OCI-LY1 (cell line): ENCODE measurements around the gene PRSS21.

Experiments
- H2AFZ ChIP-seq: fragments of 200-600 bp; sonication (generic), shearing (Covaris generic); 2 replicates; pipeline ENCODE4 v1.6.0; 2014; ENCODE audit warnings: antibody characterized with exemption, mild to moderate bottlenecking, low read length
- H3F3A ChIP-seq: fragments of 200-600 bp; sonication (generic), shearing (Covaris generic); 2 replicates; pipeline ENCODE4 v1.6.0; 2014; ENCODE audit warnings: mild to moderate bottlenecking, antibody characterized with exemption, low read length, moderate library complexity; ENCODE audit not compliant: insufficient read depth
- H3K27ac ChIP-seq: fragments of 200-600 bp; sonication (generic); 2 replicates; pipeline ENCODE4 v1.5.1; 2014; ENCODE audit warnings: low read length, mixed run types, mild to moderate bottlenecking, low read depth; ENCODE audit not compliant: poor library complexity, severe bottlenecking
- H3K27me3 ChIP-seq: fragments of 200-600 bp; sonication (generic); 2 replicates; pipeline ENCODE4 v1.6.0; 2014; ENCODE audit warnings: antibody characterized with exemption, mild to moderate bottlenecking, low read length, moderate library complexity; ENCODE audit not compliant: insufficient read depth
- H3K36me3 ChIP-seq: fragments of 200-600 bp; sonication (generic); 2 replicates; pipeline ENCODE4 v1.6.1; 2014; ENCODE audit warnings: mild to moderate bottlenecking, antibody characterized with exemption, low read length, moderate library complexity, mixed read lengths; ENCODE audit not compliant: insufficient read depth
- H3K4me1 ChIP-seq: fragments of 200-600 bp; sonication (generic); 2 replicates; pipeline ENCODE4 v1.5.1; 2014; ENCODE audit warnings: mild to moderate bottlenecking, low read length, moderate library complexity; ENCODE audit not compliant: insufficient read depth, severe bottlenecking
- H3K4me2 ChIP-seq: fragments of 200-600 bp; sonication (generic), shearing (Covaris generic); 2 replicates; pipeline ENCODE4 v1.6.1; 2014; ENCODE audit warnings: low read length
- H3K4me3 ChIP-seq: fragments of 200-600 bp; sonication (generic); 2 replicates; pipeline ENCODE4 v1.5.1; 2014; ENCODE audit warnings: low read length, low read depth, mild to moderate bottlenecking, mixed read lengths; ENCODE audit not compliant: poor library complexity, severe bottlenecking
- H3K79me2 ChIP-seq: fragments of 200-600 bp; shearing (Covaris generic); 2 replicates; pipeline ENCODE4 v1.6.1; 2016; ENCODE audit warnings: mixed run types, low read length, mixed read lengths; ENCODE audit not compliant: insufficient read depth
- H3K9ac ChIP-seq: fragments of 200-600 bp; sonication (generic), shearing (Covaris generic); 2 replicates; pipeline ENCODE4 v1.6.1; 2014; ENCODE audit warnings: mild to moderate bottlenecking, low read length, mixed read lengths
- H3K9me2 ChIP-seq: fragments of 200-600 bp; sonication (generic), shearing (Covaris generic); 2 replicates; pipeline ENCODE4 v1.6.1; 2014; ENCODE audit warnings: low read depth, mild to moderate bottlenecking, low read length, mixed read lengths
- H3K9me3 ChIP-seq: fragments of 200-600 bp; shearing (Covaris generic); 2 replicates; pipeline ENCODE4 v1.6.1; 2014; ENCODE audit warnings: low read length, mixed read lengths
- H4K20me1 ChIP-seq: fragments of 200-600 bp; sonication (generic), shearing (Covaris generic); 2 replicates; pipeline ENCODE4 v1.6.0; 2016; ENCODE audit warnings: mild to moderate bottlenecking, low read length; ENCODE audit not compliant: insufficient read depth
- EZH2 ChIP-seq: fragments of 200-600 bp; sonication (generic), shearing (Covaris generic); IDR thresholded peaks from 2 replicates; pipeline ENCODE4 v1.8.0; 2017; ENCODE audit warnings: borderline replicate concordance, mixed run types, mild to moderate bottlenecking, antibody characterized with exemption, low read length, moderate library complexity, mixed read lengths
- TF ChIP-seq, protein P1 (sequence below): fragments of 200-600 bp; sonication (generic), shearing (Covaris generic); IDR thresholded peaks from 2 replicates; pipeline ENCODE4 v1.5.1; 2017; ENCODE audit warnings: mild to moderate bottlenecking, antibody characterized with exemption, low read length, moderate library complexity, mixed read lengths

PRSS21 gene

DNA sequence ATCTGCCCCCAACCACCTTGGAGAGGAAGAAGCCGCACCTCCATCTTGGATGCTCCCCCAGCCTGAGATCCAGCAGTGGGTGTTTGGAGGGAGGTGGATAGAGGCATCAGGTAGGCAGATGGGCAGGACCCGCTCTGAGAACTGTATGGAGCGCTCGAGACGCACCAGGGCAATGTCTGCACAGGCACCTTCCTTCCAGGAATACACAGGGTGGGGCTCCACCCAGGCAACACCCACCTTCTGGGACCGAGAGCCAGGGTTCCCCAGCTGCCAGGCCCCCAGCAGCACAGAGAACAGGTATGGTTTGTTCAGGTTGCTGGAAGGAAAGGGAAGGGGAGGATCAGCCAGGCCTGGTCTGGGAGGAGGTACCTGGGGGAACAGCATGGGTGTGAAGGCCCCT is 38.5 kb downstream of the PRSS21 start:
- TF ChIP-seq, protein P1, sequence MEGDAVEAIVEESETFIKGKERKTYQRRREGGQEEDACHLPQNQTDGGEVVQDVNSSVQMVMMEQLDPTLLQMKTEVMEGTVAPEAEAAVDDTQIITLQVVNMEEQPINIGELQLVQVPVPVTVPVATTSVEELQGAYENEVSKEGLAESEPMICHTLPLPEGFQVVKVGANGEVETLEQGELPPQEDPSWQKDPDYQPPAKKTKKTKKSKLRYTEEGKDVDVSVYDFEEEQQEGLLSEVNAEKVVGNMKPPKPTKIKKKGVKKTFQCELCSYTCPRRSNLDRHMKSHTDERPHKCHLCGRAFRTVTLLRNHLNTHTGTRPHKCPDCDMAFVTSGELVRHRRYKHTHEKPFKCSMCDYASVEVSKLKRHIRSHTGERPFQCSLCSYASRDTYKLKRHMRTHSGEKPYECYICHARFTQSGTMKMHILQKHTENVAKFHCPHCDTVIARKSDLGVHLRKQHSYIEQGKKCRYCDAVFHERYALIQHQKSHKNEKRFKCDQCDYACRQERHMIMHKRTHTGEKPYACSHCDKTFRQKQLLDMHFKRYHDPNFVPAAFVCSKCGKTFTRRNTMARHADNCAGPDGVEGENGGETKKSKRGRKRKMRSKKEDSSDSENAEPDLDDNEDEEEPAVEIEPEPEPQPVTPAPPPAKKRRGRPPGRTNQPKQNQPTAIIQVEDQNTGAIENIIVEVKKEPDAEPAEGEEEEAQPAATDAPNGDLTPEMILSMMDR: no peak
- TF ChIP-seq EZH2: no peak
- H3F3A ChIP-seq: no peaks in the 10 kb centered on the region
- H3K27ac ChIP-seq: no peak overlapping the region

DNA sequence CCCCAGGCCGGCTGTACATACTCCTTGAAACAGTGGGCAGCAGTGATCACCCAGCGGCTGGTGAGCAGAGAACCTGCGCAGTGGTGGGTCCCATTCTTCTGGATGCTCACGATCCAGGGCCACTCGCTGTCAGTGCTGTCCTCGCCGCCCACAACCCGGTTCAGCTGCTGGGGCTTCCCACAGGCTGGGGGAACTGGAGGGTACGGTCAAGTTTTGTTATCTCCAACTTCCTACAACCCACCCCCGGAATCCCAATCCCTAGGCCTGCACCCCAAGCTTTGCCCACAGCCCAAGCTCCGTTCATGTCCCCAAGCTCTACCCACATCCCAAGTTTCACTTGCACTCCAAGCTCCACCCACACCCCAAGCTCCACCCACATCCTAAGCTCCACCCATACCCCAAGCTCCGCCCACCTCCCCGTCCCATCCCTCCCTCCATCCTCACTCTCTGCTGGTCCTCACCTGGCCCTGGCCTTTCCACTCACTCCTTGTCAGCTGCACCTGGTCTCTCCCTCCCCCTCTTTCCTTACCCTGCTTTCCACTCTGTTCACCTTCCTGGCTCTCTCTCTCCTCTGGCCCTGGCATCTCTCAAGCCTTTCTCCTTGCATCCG is 39.1 kb downstream of the PRSS21 start:
- Histone ChIP-seq H3K27me3 (no peaks in the 10 kb centered on the region; the same call in 1 of the 2 replicates), H3K36me3 (no peaks in the 10 kb centered on the region), H3K9me3 (no peaks in the 10 kb centered on the region), H2AFZ (no peak overlapping the region), H4K20me1 (no peaks in the 10 kb centered on the region), H3K9ac (no peak overlapping the region), H3K4me1 (no peaks in the 10 kb centered on the region), H3K79me2 (no peaks in the 10 kb centered on the region), H3K4me3 (no peak overlapping the region), H3F3A (no peaks in the 10 kb centered on the region), H3K4me2 (no peak overlapping the region), H3K9me2 (no peaks in the 10 kb centered on the region), H3K27ac (no peak overlapping the region)
- no peak for TF ChIP-seq EZH2
- TF ChIP-seq, protein P1: no peak

More for the DNA sequence above, 38.5 kb downstream of the PRSS21 start:
- Histone ChIP-seq H3K36me3 (no peaks in the 10 kb centered on the region), H3K4me2 (no peak overlapping the region), H3K4me1 (no peaks in the 10 kb centered on the region), H3K79me2 (no peaks in the 10 kb centered on the region), H4K20me1 (no peaks in the 10 kb centered on the region), H3K9ac (no peak overlapping the region), H3K9me2 (no peaks in the 10 kb centered on the region), H2AFZ (no peak overlapping the region), H3K27me3 (no peaks in the 10 kb centered on the region; the same call in 1 of the 2 replicates), H3K4me3 (no peak overlapping the region), H3K9me3 (no peaks in the 10 kb centered on the region)

GRCh38 chr16:2856686-2857450 is 39.8 kb downstream of the PRSS21 start:
- no peaks in the 10 kb centered on the region for H3F3A ChIP-seq
- no peaks in the 10 kb centered on the region for H3K9me2 ChIP-seq
- no peaks in the 10 kb centered on the region for H3K79me2 ChIP-seq
- no peaks in the 10 kb centered on the region for H3K4me1 ChIP-seq
- H2AFZ ChIP-seq: no peak overlapping the region
- H3K27me3 ChIP-seq: no peaks in the 10 kb centered on the region; the same call in 1 of the 2 replicates
- no peaks in the 10 kb centered on the region for H3K36me3 ChIP-seq
- no peaks in the 10 kb centered on the region for H4K20me1 ChIP-seq
- H3K27ac ChIP-seq: no peak overlapping the region
- no peak overlapping the region for H3K4me2 ChIP-seq
- no peak overlapping the region for H3K4me3 ChIP-seq
- no peak overlapping the region for H3K9ac ChIP-seq
- no peaks in the 10 kb centered on the region for H3K9me3 ChIP-seq
- TF ChIP-seq, protein P1: no peak
- no peak for TF ChIP-seq EZH2
